ENCODE results near the gene MTERF4.
A peak's percentile ranks its signal among the peaks of the same experiment; 100 is the strongest.

The MTERF4 gene

DNA sequence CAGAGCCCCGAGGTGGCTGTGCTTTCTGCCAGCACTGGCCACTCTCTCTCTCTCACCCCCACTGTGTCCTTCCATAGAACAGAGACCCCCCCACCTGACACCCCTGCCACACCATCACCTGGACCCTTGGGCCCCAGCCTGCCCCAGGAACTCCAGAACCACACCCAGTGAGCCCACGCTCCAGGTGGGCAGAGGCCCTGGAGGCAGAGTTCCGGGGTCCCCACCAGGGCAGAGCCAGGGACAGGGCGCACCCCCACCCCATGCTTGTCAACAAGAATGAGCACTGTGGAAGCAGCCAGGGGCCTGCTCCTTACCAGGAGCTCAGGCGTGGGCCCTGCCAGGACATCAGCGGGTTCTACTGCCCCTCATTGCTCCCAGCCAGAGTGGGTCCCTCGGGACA is 32.6 kb upstream of the MTERF4 start:
- DNase-seq (ENCODE audit: low read depth, low spot score) = no peak

DNA sequence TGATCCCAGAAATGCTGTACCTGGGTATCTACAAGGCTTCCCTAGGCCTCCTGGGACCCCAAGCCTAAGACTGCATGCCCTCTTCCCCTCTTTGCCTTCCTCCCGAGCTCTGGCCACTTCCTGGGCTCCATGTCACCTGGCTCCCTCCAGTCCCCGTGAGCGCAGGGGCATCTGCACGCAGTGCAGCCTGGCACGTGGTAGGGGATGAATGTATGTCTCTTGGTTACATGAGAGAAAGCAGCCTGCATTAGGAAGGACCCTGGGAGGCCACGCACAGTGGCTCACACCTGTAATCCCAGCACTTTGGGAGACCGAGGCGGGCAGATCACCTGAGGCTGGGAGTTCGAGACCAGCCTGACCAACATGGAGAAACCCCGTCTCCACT is 31.3 kb upstream of the MTERF4 start:
- no peak for DNase-seq (ENCODE audit: low read depth, low spot score)

DNA sequence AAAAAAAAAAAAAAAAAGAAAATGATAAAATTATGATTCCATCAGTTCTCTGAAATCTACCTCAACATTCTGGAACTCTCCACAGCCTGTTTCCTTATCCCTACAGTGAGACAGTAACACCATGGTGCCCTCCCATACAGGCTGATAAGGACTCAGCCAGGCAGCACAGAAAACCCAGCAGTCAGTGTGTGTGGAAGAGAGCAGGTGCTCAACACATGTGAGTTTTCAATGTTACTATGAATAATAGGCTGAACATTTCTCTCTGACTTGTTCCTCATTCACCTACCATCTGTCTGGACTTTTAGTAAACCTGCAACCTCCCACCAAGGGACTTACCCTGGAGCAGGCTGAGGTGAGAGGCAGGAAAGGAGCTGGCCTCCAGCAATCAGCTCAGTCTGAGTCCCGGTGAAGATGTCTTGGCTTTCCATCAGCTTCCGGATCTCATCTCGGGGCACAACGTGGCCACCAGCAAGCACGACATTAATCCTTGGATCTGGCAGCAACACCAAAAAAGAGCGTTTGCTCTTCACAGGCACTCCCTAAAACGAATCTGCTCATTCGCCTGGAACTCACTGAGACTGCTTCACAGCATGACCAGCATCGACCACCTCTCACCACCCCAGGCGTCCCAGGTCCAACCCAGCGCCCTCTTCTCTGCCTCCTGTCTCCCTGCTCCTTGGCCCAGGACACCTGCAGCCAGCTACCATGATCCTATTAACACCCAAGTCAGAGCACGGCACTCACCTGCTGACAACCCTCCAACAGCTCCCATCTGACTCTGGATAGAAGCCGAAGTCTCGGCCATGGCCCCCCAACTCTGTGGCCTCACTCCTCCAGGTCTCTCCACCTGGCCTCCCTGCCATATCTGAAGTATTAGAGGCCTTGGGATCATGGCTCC is 30.7 kb upstream of the MTERF4 start:
- DNase-seq (ENCODE audit: low read depth, low spot score) = no peak

DNA sequence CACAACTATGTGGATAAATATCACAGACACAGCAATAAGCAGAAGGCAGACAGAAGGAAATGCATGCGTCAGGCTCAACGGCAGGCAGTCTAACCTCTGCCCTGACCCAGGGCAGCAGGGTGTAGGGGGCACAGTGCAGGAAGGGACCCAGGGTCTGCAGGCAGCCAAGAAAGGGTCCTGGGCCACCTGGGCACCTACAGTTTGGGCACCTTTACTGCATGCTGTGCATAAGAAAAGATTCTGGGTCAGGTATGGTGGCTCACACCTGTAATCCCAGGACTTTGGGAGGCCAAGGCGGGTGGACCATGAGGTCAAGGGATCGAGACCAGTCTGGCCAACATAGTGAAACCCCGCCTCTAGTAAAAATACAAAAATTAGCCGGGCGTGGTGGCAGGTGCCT is 29.4 kb upstream of the MTERF4 start:
- no peak for DNase-seq (ENCODE audit: low read depth, low spot score)

DNA sequence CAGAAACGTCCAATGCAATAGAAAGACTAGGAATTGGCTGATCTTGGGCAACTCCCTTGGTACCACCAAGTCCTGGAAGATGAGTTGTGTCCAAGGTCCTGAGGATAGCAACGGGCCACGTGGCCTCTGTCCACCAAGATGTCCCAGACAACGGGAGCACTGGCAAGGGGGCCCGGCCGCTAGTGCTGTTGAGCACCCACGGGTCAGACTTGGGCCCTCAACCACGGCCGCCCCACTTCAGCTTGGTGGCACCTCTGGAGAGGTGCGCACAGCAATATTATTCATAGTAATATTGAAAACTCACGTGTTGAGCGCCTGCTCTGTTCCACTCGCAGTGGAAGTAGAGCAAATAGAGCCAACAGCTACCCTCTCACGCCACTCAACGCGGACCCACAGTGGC is 28.2 kb upstream of the MTERF4 start:
- no peak for DNase-seq (ENCODE audit: low read depth, low spot score)

DNA sequence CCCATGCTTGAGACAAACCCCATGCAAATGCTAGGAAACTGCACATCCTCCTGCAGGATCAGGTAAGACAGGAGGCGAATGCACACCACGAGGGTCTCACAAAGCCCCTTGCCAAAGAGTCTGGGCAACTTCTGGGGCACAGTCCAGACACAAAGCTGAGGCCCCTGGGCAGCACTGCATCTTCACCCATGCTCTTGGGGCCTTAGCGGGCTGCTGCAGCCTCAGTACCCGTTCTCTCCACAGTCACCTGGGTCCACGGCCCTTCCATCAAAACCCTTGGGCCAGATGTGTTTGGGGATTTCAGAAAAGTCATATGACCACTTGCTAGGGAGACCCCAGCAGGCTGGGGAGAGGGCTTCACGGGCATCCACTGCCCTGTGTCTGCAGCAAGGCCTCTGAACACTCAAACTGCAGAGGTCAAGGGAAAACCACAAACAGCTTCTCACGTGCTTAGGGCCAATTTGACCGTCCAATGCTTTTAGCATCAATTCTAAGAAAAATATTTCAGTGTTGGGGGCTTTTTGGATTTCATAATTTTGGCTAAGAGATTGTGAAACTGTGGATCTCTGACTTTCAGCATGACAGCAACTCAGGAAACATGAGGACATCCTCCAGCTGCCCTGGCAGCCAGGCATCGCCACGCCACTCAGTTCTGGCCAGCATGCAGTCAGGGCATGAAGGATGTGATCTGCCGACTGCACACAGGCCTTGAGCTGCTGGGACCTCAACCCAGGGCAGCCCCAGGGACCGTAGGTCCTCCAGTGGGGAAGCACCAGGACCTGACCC is 27.2 kb upstream of the MTERF4 start:
- DNase-seq (ENCODE audit: low read depth, low spot score) = no peak

DNA sequence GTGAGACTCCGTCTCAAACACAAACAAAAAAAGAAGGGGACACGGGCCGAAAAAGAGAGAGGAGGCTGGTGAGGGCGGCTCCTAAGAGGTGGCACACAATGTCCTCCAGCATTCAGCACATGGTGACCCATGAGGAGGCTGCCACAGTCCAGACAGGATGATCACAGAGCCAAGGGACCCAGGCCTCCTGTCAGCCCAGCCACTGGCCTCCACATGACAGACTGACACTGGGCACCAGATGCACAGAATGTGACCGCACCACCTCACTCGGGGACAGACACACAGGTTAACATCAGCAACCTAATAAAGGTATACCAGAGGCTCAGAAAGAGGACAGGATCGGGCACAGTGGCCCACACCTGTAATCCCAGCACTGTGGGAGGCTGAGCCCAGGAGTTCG is 26.2 kb upstream of the MTERF4 start:
- DNase-seq (ENCODE audit: low read depth, low spot score) = no peak

DNA sequence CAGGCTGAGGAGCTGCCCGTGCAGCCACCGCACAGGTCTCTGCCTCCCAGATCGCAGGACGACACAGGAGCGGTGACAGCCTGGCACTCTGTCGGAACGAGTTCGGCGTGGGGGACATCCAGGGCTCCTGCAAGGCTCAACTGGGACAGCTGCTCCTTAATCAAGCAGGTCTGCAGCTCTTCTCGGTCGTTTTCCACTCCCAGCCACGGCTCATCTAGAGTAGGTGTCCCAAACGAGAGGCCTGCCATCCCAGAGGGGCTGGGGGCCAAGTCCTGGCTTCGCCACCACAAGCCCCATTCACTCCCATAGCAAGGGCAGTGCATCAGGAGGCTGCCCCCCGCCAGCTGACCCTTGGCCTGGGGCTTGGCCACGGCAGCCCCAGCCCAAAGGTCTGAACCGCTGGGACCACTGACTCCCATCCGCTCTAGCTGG is 24.7 kb upstream of the MTERF4 start:
- DNase-seq (ENCODE audit: low read depth, low spot score) = no peak

DNA sequence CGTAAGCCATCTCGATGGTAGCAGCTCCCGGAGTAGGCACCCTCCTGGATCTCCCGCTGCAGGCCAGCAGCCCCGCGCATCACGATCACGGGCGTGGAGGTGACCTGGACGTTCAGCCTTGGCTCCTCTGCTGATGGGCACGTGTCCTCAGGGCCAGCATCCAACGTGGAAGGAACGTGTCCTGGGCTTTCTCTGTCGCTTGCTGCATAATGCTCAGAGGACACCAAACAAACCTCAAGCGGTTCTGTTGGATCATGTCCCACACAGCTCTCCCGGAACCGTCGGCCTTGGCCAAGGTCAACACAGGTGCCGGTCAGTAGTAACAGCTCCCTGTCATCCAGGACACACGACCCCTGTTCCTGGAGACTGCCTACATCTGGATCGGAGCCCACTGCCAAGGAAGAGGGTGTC is 24.1 kb upstream of the MTERF4 start:
- no peak for DNase-seq (ENCODE audit: low read depth, low spot score)

DNA sequence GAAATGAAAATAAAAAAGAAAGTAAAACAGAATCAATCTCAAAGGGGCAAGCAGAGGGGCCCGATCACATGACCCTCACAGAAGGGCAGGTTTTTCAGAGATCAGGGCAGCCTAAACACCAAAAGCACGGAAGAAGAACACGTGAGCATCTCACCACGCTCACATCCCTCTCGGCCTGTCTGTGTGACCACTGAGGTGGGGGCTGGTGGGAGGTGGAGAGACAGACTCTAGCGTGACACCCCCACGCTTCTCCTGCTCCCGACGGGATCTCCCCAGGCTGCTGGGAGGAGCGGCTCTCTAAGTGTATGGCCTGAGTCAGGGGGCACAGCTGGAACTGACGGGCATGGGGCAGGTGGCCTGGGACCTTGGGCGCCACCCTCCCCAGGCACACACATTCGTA is 23.5 kb upstream of the MTERF4 start:
- no peak for DNase-seq (ENCODE audit: low read depth, low spot score)

DNA sequence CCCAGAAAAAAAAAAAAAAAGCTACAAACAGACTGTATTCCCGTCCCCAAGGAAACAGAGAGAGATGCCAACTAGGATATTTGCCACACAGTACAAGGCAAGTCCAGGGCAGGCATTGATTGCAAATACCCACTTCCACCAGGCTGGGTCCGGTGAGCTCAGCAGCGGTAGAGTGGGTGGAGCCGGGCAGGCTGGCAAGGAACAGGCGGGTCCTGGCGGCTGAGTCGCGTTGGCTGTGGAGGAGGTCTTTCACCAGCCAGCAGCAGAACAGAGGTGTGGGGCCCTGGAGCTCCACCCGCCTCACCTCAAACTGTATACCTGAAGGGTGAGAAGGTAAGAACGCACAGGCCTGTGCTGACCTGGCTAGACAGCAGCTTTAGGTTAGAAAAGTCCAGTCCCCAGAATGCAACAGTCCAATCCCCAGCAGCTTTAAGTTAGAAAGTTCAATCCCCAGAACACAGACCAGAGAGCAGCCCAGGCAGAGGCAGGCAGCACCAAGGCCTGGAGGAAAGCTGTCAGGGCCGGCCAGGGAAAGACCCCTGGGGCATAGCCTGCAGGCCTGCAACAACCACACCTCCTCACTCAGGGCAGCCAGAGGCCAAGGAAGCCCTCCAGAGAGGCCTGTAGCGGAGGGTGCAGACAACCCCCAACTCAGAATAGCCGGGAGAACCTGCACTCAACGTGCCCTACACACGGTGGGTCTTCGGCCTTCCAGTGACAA is 21.9 kb upstream of the MTERF4 start:
- peak; percentile 27 for DNase-seq (ENCODE audit: low read depth, low spot score)

DNA sequence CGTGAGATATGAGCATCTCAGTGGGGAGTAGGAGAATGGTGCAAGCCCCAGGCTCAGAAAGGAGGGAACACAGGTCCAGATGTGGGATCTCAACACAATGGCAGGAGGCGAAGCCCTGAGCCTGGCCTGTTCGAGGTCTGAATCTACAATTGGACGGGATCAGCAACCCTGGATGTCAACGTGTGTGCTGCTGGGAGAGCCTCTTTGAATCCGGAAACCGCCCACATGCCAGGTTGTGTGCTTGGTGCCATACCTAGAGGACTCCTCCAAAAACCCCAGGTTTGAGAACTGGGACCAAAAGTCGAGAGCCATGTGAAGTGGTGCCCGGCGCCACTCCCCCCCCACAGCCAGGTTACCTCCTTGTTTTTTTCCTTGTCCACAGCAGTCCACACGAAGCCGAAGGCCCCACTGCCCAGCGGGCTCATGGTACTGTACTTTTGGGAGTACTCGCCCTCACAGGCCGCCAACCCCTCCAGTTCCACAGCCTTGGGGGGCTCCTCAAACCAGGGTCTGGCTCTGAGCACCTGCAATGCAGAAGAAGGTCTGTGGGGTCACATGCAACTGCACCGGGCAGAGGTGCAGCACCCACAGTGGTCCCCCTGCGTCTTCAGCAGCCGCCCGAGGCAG is 20.4 kb upstream of the MTERF4 start:
- no peak for DNase-seq (ENCODE audit: low read depth, low spot score)

DNA sequence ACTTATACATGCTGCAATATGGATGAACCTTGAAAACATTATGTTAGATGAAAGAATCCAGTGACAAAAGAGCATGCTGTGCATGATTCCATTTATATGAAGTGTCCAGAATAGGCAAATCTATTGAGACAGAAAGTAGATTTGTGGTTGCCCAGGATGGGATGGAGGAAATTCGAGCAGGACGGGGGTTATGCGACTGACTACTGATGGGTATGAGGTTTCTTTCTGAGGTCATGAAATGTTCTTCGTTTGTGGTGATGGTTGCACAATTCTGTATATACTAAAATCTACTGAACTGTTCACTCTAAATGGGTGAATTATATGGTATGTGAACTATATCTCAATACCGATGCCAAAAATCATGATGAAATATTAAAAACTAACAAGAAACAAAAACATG is 18.9 kb upstream of the MTERF4 start:
- DNase-seq (ENCODE audit: low read depth, low spot score) = no peak

DNA sequence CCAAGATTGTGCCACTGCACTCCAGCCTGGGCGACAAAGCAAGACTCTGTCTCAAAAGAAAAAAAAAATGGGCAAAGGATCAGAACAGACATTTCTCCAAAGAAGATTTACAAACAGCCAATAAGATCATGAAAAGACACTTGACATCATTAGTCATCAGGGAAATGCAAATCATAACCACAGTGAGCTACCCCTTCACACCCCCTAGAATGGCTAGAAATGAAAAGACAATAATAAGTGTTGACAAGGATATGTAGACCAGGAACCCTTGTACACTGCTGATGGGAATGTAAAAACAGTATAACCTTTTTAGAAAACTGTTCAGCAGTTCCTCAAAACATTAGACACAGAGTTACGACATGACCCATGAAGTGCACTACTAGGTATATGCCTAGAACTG is 18.4 kb upstream of the MTERF4 start:
- DNase-seq (ENCODE audit: low read depth, low spot score) = no peak

DNA sequence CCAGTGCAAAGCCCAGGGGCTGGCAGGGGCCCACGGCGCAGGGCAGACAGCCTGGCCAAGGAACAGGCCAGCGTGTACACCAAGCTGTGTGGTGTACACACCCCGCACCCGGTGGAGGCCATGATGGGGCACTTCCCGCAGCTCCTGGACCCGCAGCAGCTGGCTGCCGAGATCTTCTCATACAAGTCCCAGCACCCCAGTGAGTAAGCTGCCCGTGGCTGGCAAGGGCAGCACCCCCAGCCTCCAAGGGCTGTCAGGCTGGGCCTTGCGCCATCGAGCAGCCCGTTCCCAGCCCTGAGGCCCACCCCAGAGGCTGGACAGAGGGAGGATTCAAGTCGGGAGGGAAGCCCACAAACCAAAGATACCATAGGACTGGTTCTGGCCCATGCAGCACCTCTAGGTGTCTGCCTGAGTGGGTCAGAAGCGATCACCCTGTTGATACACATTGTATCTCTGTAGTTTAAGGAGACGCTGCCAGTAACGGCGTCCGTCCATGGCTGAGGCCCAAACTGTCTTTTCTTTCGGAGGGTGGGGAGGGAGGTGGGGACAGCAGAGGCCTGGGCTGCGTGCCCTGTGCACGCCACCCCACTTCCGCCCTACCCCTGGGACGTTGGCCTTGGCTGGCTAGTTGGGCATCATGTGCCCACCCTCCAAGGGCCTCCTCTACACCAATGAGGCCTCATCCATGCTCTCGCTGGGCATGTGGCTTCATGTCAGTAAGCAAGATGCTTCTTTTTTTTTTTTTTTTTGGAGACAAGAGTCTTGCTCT is 16.8 kb upstream of the MTERF4 start:
- no peak for DNase-seq (ENCODE audit: low read depth, low spot score)

DNA sequence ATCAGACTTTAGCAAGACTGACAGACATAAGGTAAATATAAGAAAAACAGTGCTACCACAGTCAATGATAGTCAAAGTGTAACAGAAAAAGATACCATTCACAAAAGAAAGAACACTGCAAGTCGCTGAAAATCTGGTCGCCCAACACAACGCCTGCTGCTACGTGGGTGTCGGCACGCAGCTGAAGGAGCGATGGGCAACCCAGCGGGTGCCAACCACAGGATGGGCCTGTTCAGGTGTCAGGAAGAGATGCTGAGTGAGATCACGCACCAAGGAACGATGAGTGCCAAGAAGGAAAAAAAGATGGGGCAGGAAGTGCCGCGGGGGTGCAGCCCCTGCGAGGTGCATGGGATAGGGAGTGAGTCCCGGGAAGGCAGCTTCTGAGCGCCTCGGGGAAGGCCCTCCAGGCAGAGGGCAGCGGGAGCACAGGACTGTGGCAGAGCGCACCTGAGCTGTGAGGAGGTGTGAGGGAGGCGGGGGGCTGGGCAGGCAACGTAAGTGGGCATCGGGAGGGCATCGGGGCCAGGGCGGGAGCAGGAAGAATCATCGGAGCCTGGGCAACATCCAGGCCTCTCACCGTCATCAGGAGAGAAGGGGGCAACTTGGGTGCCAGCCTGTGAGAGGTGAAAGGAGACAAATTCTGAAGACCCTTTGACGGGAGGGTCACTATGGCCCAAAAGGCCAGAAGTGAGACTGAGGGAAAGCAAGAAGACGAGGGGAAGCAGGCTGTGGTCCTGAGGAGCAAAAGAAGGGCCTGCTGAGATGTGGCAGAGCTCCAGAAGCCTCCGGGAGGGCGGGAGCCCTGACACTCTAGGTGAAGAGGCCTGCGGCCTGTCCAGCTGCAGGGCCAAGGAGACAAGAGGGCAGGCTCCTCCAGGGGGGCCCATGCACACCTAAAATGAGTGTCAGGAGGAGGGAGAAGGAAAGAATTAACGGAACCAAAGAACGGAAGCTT is 14.8 kb upstream of the MTERF4 start:
- DNase-seq (ENCODE audit: low read depth, low spot score) = no peak

DNA sequence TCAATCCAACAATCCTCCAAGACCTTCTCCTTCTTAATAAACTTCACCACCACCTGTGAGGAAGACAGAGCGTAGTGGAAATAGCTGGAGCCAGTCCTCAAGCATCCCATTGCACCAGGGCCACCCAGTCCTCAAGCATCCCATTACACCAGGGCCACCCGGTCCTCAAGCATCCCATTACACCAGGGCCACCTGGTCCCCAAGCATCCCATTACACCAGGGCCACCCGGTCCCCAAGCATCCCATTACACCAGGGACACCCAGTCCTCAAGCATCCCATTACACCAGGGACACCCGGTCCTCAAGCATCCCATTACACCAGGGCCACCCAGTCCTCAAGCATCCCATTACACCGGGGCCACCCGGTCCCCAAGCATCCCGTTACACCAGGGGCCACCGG is 13.3 kb upstream of the MTERF4 start:
- DNase-seq (ENCODE audit: low read depth, low spot score) = peak; percentile 2

DNA sequence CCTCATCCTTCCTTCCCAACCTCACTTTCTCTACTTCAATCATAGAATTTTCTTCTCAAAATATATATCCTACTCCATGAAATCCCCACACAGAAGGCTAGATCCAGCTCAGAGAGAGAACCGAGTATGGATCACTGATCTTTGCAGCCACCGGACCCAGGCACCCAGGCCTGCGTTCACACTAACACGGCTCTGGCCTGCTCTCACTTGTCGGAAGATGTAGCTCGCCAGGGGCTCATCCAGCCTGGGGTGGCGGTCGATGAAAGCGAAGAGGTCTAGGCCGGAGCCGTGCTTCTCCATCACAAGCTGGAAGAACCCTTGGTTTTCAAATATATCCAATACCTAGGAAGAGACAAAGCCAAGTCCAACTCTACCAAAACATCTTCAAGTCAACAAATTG is 12.7 kb upstream of the MTERF4 start:
- no peak for DNase-seq (ENCODE audit: low read depth, low spot score)

DNA sequence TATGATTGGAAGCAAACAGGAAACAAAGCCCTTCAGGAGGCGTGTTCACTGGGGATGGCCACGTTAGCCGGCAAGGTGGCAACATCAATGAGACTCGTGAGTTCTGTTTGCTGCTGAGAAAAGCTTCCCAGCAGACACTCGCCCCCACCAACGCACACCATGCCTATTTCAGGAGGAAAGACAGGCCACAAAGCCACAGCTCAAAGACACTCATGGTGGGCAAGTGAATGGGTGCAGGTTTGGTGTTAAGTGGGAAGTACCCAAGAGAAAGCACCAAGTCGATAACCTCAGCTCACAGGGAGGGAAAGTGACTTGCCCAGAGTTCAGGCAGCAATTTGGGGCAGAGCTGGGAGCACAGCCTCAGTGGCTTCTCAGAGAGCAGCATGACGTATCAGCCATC is 10.5 kb upstream of the MTERF4 start:
- no peak for DNase-seq (ENCODE audit: low read depth, low spot score)

DNA sequence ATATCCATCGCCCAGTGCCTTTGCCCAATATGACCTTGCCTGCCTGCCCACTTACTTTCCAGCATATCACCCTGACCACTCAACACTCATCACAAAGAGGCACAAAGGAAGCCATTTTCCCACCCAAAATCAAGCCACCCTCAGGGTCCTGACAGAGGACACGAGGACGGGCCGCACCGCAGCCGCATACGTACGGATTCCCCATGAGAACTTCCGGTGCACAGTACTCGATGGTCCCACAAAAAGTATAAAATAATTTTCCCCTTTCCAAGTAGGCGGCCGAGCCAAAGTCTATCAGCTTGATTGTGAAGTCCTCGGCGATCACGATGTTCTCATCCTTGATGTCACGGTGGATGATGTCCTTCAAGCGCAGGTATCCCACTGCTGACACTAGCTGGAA is 10.0 kb upstream of the MTERF4 start:
- no peak for DNase-seq (ENCODE audit: low read depth, low spot score)

Data from astrocyte of the hippocampus (primary cell).